Activated gamma-delta T cell treated with Interleukin-2 at 50 U/mL for 16 hours (primary cell): Measurements from ENCODE around the gene OR1S1.
"Not testable (repeated sequence)": the region's sequence is repeated elsewhere in the genome, so short reads cannot be mapped to it uniquely, and the experiment has no call there.

ENCODE experiments used
- DNase-seq: peaks from one replicate; pipeline ENCODE4 v3.0.0-alpha.2; 2020

Gene OR1S1

DNA sequence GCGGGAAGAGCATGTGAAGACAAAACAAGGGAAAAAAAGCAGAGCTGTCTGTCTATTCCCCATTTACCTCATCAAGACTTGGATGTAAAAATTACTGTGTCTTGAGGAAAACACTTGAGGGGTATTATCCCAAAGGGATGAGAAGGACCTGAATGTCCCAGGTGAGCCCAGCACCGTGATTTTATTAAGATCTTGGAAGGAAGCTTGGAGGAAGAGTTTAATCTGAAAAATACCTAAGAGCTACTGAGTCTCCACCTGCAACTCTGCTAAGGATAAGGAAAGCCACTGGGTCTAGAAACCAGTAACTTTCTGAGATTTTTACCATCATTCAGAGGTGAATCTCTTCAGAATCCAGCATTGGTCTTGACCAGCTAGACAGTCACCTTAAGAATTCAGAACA is at the start of gene OR1S1:
Gene OR1S1, plus strand, starts transcription at position 301 of the 400 bp plus-strand sequence.
- not testable (repeated sequence) for DNase-seq

- no peak for DNase-seq
These were observed 48.1 kb upstream of the OR1S1 start for GRCh38 chr11:58164389-58164788.

GRCh38 chr11:58164990-58165389 is 47.5 kb upstream of the OR1S1 start:
- no peak for DNase-seq

- DNase-seq = no peak
These were observed 46.9 kb upstream of the OR1S1 start for GRCh38 chr11:58165504-58166106.

GRCh38 chr11:58177409-58178054 is 35.0 kb upstream of the OR1S1 start:
- no peak for DNase-seq

GRCh38 chr11:58178444-58178843 is 34.1 kb upstream of the OR1S1 start:
- no peak for DNase-seq

- no peak for DNase-seq
These were observed 32.9 kb upstream of the OR1S1 start for GRCh38 chr11:58179648-58180047.

GRCh38 chr11:58186938-58187337 is 25.6 kb upstream of the OR1S1 start:
- no peak for DNase-seq

GRCh38 chr11:58188770-58189169 is 23.8 kb upstream of the OR1S1 start, which contains the start of gene OR9Q2:
OR9Q2 (plus strand) TSS chr11:58189070; CDS start chr11:58190491, 1,421 bp downstream.
- no peak for DNase-seq

DNA sequence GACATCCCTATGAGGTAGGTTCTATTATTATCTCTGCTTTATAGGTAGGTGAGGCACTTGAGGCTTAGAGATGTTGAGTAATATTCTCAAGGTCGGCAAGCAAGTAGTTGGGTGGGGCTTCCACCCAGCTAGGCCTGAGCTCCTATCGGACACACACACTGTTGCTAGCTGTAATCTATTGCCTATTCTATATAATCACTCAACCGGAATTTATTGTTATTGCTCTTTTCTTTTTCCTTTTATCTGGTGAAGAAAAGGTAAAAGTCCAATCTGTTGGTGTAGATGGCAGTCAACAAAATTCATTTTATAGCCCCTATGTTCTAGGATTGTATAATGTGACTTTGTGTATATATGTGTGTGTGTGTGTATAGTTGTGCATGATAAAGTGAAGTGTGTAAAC is 20.3 kb upstream of the OR1S1 start:
- DNase-seq = no peak

GRCh38 chr11:58193391-58193790 is 19.1 kb upstream of the OR1S1 start:
- DNase-seq = no peak

DNA sequence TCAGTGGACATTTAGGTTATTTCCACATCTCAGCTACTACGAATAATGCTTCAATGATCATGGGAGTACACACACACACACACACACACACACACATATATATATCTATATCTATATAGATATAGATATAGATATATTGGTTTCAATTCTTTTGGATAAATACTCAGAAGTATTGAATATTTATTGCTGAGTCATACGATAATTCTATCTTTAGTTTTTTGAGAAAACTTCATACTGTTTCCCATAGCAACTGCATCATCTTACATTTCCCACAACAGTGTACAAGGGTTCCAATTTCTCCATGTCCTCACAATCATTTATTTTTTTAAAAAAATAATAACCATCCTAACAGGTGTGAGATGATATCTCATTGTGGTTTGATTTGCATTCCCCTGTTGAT is 16.6 kb upstream of the OR1S1 start:
- no peak for DNase-seq

- no peak for DNase-seq
These were observed 13.2 kb upstream of the OR1S1 start for GRCh38 chr11:58199271-58199670.

DNA sequence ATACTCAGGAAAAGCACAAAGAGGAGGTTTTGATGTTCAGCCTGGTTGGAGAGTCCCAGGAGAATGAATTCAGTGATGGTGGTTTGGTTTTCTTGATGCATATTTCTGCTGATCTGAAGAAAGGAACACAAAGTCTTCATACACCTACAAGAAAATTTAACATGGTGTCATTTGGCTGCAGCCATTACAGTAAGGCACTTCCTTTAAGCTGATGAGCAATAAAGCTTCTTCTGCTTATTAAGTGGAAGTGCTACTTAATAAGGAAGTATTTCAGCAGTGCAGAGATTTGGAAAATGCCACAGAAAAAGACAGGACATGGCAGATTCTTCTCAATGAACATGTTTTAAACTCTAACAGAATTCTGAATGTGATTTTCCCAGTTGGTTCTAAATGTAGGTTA is 8.5 kb upstream of the OR1S1 start, which contains the start of gene OR1S2:
Gene OR1S2, minus strand, starts transcription at position 101 of the 400 bp plus-strand sequence. Its CDS starts 0 bp downstream, at position 101.
- no peak for DNase-seq

DNA sequence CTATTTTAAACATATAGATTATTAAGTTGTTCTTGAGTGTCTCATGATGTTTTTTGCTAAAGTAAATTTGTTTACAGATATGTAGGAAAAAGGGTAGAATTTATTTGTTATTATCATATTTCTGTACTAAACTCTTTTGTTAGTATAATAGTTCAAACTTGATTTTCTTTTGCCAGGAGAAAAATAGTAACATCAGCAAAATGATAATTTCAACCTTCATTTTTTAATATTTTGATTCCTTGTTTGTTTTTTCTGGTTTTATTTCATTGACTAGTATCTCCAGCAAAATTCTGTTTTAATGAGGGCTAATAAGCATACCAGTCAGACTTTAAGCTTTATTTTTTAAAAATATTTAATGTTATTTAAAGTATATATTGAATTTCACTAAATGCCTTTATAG is 4.0 kb downstream of the OR1S1 start:
- no peak for DNase-seq

- no peak for DNase-seq
These were observed 10.2 kb downstream of the OR1S1 start for GRCh38 chr11:58222721-58223120.

DNA sequence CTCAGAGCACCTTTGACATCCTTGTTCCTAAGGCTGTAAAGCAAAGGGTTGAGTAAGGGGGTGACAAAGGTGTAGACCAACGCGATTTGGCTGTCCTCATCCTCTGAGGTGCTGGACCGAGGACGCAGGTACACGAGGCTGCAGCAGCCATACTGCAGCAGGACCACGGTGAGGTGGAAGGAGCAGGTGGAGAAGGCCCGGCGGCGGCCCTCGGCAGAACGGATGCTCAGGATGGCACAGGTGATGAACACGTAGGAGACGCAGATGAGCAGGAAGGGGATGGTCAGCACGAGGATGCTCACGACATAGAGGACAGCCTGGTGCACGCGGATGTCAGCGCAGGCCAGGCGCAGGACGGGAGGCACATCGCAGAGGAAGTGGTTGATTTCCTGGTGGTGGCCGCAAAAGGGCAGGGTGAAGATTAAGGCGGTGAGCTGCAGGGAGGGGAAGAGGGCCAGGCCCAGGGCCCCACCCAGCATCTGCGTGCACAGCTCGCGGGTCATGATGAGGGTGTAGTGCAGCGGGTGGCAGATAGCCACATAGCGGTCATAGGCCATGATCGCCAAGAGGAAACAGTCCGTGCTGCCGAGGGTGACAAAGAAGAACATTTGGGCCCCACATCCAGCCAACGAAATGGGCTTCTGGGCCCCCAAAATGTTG is 15.6 kb downstream of the OR1S1 start:
- no peak for DNase-seq

- DNase-seq = no peak
These were observed 31.4 kb downstream of the OR1S1 start for GRCh38 chr11:58243954-58244353.

GRCh38 chr11:58254936-58255335 is 42.4 kb downstream of the OR1S1 start:
- DNase-seq = no peak

GRCh38 chr11:58259983-58260382 is 47.5 kb downstream of the OR1S1 start:
- no peak for DNase-seq
